ENCODE data around the gene FXN. TPM values are rescaled to one million over a fixed set of nuclear protein-coding genes. Genes with fewer than 3 reads are reported as not detected.

The FXN gene
- total RNA-seq, 1 experiment from 2014 or later = 17.8 TPM

DNA sequence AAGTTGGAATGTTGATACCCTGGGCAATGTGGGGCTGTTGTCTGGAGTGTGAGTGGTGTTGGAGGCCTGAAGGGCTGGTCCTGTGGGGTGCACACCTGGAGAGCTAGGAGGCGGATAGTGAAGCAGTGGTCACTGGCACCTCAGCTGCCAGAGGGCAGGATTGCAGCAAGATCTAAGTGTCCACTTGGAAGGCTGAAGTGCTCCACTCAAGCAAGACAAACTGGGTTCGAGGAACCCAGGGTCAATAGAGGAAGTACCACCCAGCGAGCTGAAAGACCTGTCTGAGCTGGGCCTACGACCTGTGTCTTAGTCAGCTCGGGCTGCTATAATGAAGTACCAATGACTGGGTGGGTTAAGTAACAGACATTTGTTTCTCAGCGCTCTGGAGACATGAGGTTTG lies 98.9 kb downstream of the FXN start:
- Histone ChIP-seq H3K9me3 (ENCODE audit: control insufficient read depth, insufficient read depth, low read depth, low read length) (no peaks in the 10 kb centered on the region), H3K27ac (ENCODE audit: low read length) (no peak overlapping the region), H3K27me3 (ENCODE audit: control insufficient read depth, insufficient read depth, low read length) (no peaks in the 10 kb centered on the region), H3K4me3 (ENCODE audit: low read depth in 2 of 2, low read length in 2 of 2) (no peak overlapping the region), H3K4me1 (ENCODE audit: control insufficient read depth, insufficient read depth, low read length) (0 out of 2 replicates have a peak, but pooled peaks cover 4% of the 10 kb centered on the region), H3K36me3 (ENCODE audit: control insufficient read depth, insufficient read depth, low read length) (no peaks in the 10 kb centered on the region)
- in situ Hi-C loops (cut with HindIII; ENCODE audit: low pct_unique_long_range_greater_than_20kb, low sequenced_read_pairs) (no loop called here), intact Hi-C loops (cut with micrococcal nuclease; ENCODE audit: unreplicated experiment) (no loop called here)
- CTCF ChIA-PET = no interaction called here
- TF ChIP-seq TCF7L2 (IDR thresholded peaks at IDR 0.05; ENCODE audit: low read depth, low read length) (no peak), SIN3A (IDR thresholded peaks at IDR 0.05; ENCODE audit: borderline replicate concordance, insufficient read depth, low read depth, low read length) (no peak), POLR2AphosphoS5 (IDR thresholded peaks at IDR 0.05; ENCODE audit: low read depth, low read length) (no peak)
- TF ChIP-seq, protein P1, sequence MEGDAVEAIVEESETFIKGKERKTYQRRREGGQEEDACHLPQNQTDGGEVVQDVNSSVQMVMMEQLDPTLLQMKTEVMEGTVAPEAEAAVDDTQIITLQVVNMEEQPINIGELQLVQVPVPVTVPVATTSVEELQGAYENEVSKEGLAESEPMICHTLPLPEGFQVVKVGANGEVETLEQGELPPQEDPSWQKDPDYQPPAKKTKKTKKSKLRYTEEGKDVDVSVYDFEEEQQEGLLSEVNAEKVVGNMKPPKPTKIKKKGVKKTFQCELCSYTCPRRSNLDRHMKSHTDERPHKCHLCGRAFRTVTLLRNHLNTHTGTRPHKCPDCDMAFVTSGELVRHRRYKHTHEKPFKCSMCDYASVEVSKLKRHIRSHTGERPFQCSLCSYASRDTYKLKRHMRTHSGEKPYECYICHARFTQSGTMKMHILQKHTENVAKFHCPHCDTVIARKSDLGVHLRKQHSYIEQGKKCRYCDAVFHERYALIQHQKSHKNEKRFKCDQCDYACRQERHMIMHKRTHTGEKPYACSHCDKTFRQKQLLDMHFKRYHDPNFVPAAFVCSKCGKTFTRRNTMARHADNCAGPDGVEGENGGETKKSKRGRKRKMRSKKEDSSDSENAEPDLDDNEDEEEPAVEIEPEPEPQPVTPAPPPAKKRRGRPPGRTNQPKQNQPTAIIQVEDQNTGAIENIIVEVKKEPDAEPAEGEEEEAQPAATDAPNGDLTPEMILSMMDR (IDR thresholded peaks at IDR 0.05) = no peak
- TF ChIP-seq, protein P2, sequence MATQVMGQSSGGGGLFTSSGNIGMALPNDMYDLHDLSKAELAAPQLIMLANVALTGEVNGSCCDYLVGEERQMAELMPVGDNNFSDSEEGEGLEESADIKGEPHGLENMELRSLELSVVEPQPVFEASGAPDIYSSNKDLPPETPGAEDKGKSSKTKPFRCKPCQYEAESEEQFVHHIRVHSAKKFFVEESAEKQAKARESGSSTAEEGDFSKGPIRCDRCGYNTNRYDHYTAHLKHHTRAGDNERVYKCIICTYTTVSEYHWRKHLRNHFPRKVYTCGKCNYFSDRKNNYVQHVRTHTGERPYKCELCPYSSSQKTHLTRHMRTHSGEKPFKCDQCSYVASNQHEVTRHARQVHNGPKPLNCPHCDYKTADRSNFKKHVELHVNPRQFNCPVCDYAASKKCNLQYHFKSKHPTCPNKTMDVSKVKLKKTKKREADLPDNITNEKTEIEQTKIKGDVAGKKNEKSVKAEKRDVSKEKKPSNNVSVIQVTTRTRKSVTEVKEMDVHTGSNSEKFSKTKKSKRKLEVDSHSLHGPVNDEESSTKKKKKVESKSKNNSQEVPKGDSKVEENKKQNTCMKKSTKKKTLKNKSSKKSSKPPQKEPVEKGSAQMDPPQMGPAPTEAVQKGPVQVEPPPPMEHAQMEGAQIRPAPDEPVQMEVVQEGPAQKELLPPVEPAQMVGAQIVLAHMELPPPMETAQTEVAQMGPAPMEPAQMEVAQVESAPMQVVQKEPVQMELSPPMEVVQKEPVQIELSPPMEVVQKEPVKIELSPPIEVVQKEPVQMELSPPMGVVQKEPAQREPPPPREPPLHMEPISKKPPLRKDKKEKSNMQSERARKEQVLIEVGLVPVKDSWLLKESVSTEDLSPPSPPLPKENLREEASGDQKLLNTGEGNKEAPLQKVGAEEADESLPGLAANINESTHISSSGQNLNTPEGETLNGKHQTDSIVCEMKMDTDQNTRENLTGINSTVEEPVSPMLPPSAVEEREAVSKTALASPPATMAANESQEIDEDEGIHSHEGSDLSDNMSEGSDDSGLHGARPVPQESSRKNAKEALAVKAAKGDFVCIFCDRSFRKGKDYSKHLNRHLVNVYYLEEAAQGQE (IDR thresholded peaks at IDR 0.05; ENCODE audit: insufficient read depth in 1 of 2, low read depth in 2 of 2, low read length in 1 of 2) = no peak
- no peak for DNase-seq (ENCODE audit: low read depth, low spot score)
- ATAC-seq = no peak
- BruUV-seq (replicated peaks) = no TSS peak
- POLR2A ChIA-PET = no interaction called here

DNA sequence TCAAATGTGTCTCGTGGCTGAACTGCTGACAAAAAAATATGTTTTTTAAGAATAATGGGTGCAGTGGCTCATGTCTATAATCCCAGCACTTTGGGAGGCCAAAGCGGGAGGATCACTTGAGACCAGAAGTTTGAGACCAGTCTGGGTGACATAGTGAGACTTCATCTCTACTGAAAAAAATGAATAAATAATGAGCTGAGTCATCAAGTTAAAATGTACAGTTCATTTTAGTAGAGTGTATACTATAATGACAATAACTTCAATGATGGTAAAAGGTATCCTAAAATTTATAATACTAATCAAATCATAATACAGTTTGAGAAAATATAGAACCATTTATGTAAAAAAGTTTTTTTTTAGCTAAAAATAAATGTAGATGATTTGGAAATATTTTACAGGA lies 100.6 kb downstream of the FXN start:
- POLR2A ChIA-PET = no interaction called here
- in situ Hi-C loops (cut with HindIII; ENCODE audit: low pct_unique_long_range_greater_than_20kb, low sequenced_read_pairs) = no loop called here

More for the DNA sequence above, 100.6 kb downstream of the FXN start:
- H3K9me3 ChIP-seq (ENCODE audit: control insufficient read depth, insufficient read depth, low read depth, low read length) = no peaks in the 10 kb centered on the region
- ATAC-seq = no peak
- H3K36me3 ChIP-seq (ENCODE audit: control insufficient read depth, insufficient read depth, low read length) = no peaks in the 10 kb centered on the region
- BruUV-seq (replicated peaks) = no TSS peak
- H3K4me3 ChIP-seq (ENCODE audit: low read depth in 2 of 2, low read length in 2 of 2) = no peak overlapping the region
- H3K4me1 ChIP-seq (ENCODE audit: control insufficient read depth, insufficient read depth, low read length) = no peaks in the 10 kb centered on the region
- intact Hi-C loops (cut with micrococcal nuclease; ENCODE audit: unreplicated experiment) = no loop called here
- no peaks in the 10 kb centered on the region for H3K27me3 ChIP-seq (ENCODE audit: control insufficient read depth, insufficient read depth, low read length)
- DNase-seq (ENCODE audit: low read depth, low spot score) = no peak
- CTCF ChIA-PET = no interaction called here
- TF ChIP-seq, protein P1 (IDR thresholded peaks at IDR 0.05) = no peak
- no peak for TF ChIP-seq SIN3A (IDR thresholded peaks at IDR 0.05; ENCODE audit: borderline replicate concordance, insufficient read depth, low read depth, low read length)
- TF ChIP-seq POLR2AphosphoS5 (IDR thresholded peaks at IDR 0.05; ENCODE audit: low read depth, low read length) = no peak
- no peak for TF ChIP-seq TCF7L2 (IDR thresholded peaks at IDR 0.05; ENCODE audit: low read depth, low read length)
- TF ChIP-seq, protein P2 (IDR thresholded peaks at IDR 0.05; ENCODE audit: insufficient read depth in 1 of 2, low read depth in 2 of 2, low read length in 1 of 2) = no peak
- no peak overlapping the region for H3K27ac ChIP-seq (ENCODE audit: low read length)

All from Panc1 (cell line).